DLD1 (cell line): ENCODE results near the gene MTNR1A.

ENCODE experiments used
- in situ Hi-C: cut with HindIII; loops from 2 replicates; pipeline ENCODE4 v1.10.0; 2017; ENCODE audit warnings: low sequenced_read_pairs

The MTNR1A gene

DNA sequence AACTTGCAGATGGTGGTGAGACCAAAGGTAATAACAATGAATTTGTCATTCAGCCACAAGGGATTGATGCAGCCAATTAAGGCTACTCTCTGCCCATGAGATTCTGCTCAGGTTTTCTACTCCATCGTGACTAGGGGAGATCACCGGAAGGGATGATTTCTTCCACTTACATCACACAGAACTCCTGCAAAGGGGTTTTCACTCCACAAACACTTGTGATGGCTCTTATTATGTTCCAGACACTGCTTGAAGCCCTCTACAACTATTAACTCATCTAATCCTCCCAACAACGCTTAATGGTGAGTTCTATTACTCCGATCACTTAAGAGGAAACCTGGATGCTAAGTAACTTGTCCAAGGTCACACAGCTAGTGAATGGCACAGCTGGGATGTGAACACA is 55.9 kb downstream of the MTNR1A start:
- in situ Hi-C loops, result no loop called here

DNA sequence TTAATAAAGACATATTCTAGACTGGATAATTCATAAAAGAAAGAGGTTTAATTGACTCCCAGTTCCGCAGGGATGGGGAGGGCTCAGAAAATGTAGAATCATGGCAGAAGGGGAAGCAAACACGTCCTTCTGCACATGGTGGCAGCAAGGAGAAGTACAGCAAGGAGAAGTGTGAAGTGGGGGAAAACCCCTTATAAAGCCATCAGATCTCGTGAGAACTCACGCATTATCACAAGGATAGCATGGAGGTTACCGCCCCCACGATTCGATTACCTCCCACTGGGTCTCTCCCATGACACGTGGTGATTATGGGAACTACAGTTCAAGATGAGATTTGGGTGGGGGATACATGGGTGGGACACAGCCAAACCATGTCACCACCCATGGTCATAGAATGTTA is 58.3 kb downstream of the MTNR1A start:
- in situ Hi-C loops, result no loop called here

DNA sequence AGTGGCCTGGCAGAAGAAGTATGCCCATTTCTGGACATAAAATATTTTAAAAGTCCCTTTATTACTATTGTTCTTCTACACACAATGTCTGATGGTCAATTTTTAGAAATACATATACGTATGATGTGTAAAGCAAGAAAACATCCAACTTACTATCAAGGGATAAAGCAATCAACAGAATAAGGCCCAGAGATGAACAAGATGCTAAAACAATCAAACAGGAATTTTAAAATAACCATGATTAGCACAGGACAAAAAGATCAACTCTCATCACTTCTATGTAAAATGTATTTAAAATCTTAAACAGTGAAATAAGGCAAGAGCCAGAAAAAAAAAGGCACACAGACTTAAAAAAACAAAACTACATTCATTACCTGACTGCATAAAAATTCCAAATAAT is 60.9 kb downstream of the MTNR1A start:
- in situ Hi-C loops, result no loop called here

DNA sequence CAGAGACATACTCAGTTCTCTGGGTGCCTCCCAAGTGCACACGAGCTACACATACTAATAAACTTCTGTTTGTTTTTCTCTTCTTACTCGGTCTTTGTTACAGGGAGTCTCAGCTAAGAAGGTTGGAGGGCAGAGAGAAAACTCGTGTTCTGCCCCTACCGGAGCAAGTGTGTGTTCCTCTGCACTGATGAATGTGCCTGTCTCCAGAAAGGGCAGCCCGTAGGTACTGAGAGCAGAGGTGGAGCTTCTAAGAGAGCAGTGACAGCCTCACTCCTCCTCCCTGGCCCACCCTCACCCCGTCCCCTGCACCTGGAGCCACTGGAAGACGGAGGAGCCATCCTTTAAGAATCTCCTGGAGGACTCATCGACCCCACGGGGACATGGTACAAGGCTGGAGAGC is 67.6 kb downstream of the MTNR1A start:
- in situ Hi-C loops, result no loop called here

DNA sequence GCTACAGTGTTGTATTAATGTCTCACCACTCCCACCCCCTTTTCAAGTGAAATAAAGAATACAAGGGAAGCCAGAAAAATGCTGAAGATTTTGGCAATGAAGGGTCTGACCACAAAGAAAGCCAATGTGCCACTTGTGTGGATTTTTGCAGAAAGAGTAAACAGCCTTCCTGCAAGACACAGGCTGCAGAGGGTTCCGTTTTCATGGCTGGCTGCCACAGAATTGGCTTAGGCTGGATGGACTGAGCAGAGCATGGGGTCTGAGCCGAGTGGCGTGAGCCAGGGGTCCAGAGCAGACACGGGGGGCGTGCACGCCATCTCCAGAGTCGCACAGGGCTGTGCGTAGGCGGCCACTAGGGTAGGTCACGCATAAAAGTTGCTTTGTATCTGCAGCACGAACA is 69.2 kb downstream of the MTNR1A start:
- in situ Hi-C loops, result no loop called here

DNA sequence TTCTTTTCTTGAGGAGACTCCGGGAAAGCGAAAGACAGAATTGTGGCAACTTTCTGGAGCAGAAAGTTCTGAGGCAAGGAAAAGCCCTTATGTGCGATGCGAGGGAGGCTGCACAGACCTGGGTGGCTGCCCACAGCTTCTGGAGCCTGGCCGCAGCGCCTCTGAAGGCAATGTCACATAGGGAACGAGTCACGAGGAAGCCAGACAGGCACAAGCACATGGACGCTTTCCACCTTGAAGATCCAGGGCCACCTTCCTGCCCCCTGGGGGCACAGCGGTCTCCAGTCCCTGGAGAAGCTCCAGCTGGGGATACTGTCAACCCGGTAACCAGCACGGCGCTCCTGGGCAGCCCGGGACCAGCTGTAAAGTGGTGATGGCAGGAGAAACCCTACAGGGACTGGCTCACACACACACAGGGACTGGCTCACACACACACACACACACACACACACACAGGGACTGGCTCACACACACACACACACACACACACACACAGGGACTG is 69.8 kb downstream of the MTNR1A start:
- in situ Hi-C loops, result no loop called here

DNA sequence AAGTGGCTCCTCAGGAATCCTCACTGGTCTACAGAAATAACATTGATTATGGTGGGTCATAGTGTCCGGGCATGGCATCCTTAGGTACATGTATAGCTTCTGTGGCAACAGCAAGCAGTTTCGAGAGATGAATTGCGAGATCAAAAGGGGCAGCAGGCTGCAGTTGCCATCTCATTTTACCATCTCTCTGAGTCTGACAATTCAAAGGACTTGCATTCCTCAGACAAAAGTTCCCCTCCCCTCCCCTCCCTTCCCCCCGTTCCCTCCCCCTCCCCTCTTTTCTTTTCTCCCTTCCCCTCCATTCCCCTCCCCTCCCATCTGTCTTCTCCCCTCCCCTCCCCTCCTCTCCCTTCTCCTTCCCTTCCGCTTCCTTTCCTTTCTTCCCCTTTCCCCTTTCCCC is 70.2 kb downstream of the MTNR1A start:
- in situ Hi-C loops, result no loop called here

DNA sequence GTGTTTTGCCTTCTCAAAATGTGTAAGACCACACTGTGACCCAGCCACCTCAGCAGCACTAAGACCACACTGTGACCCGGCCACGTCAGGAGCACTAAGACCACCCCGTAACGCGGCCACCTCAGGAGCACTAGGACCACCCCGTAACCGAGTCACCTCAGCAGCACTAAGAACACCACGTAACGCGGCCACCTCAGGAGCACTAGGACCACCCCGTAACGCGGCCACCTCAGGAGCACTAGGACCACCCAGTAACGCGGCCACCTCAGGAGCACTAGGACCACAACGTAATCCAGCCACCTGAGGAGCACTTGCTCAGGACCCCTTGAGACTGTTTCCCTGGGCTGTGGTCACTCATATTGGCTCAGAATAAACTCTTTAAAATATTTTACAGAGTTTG is 71.7 kb downstream of the MTNR1A start:
- in situ Hi-C loops, result no loop called here
